Muscle of arm (tissue), 12 donors: ENCODE results near the gene LRCOL1. TPM values are rescaled to one million over a fixed set of nuclear protein-coding genes. Genes with fewer than 3 reads are reported as not detected.
A peak's percentile ranks its signal among the peaks of the same experiment; 100 is the strongest.

Experiments
- DNase-seq: peaks from one replicate; pipeline ENCODE4 v3.0.0-alpha.2; 2013
- polyA plus RNA-seq, 12 donors: library from polyadenylated mRNA; unstranded; fragments of 120-200 nt; gene quantifications; one replicate each; pipeline ENCODE4 v1.2.1, GENCODE V29; 2013; ENCODE audit not compliant: insufficient read length in 12 of 12

LRCOL1 gene
- polyA plus RNA-seq, 12 donors: 0.24 to 0.52 (median 0.42) TPM; not detected in 5

- DNase-seq: no peak
These were observed 9.2 kb upstream of the LRCOL1 start for GRCh38 chr12:132619386-132620112.

GRCh38 chr12:132619071-132619385 is 8.6 kb upstream of the LRCOL1 start:
- DNase-seq: no peak

DNA sequence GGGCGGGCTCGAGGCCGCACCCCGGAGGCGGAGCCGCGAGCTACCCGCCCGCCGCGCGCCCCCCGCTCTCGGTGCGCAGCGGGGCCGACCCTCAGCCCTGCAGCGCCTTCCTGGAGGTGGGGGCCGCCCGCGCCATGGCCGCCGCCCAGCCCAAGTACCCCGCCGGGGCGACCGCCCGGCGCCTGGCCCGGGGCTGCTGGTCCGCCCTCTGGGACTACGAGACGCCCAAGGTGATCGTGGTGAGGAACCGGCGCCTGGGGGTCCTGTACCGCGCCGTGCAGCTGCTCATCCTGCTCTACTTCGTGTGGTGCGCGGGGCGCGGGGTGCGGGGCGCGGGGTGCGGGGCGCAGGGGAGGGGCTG is 8.3 kb upstream of the LRCOL1 start, which contains the start of gene P2RX2:
TSS of gene P2RX2 (plus strand) at position 94 of the 361 bp plus-strand sequence. CDS start at position 135, 41 bp downstream.
- no peak for DNase-seq

DNA sequence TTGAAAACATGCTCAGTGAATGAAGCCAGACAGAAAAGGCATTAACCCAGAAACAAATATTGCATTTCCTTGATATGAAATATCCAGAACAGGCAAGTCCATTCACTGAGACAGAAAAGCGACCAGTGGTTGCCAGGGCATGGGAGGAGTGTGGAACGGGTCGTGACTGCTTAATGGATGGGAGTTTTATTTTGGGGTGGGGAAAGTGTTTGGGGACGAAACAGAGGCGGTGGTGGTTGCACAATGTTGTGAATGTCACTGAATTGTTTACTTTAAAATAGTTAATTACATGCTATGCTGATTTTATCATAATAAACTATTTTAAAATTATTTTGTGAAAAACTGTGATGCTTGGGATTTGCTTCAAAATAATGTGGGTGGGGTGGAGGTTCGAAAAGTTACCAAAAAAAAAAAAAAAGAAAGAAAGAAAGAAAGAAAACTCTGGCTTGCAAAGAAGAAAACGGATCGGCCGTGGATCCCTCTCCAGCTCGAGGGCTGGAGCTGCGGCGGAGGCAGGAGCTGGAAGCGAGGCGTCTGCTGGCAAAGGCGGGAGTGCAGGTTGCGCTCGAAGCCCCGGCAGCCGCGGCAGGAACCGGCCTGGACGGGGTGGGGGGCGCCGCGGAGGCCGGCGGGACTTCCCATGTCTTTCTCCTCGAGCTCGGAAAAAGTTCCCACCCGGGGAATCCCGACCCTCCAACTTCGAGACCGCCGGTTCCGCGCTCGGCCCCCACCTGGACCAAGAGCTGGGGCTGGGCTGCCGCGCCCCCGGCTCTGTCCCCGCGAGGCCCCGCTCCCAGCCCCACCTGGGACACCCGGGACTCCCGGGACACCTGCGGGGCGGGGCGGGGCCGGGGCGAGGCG is 7.7 kb upstream of the LRCOL1 start:
- DNase-seq: no peak

DNA sequence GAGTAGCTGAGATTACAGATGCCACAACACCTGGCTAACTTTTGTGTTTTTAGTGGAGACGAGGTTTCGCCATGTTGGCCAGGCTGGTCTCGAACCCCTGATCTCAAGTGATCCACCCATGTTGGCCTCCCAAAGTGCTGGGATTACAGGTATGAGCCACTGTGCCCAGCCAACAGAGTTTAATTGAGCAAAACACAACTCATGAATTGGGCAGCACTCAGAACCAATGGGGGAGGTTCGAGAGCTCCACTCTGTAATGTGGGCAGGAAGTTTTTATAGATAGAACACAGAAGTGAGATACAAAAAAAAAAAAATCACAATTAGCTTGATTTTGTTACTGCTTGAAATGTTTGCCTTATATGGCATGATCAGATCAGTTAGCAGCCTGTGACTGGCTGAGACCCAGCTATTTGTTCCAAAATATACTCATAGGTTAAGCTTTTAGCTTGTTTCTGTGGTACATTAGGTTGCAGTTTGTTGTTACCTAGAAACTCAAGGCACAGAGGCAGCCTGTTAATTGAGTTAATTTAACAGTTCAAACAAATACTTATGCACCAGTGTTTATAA is 6.8 kb upstream of the LRCOL1 start:
- no peak for DNase-seq

DNA sequence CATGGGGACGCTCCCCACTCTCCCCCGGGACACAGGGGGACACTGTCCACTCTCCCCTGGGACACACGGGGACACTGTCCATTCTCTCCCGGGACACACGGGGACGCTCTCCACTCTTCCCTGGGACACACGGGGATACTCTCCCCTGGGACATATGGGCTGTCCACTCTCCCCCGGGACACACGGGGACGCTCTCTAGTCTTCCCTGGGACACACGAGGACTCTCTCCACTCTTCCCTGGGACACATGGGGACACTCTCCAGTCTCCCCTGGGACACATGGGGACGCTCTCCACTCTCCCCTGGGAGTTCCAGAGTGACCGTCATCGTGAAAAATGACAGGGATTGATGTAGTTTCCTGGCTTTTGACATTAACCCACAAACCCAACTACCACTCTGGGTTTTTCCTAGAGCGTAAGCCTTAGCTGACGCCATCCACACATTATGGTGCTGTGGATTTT is 5.2 kb upstream of the LRCOL1 start:
- DNase-seq: no peak

GRCh38 chr12:132614861-132615578 is 4.6 kb upstream of the LRCOL1 start:
- DNase-seq: peak; percentile 89

DNA sequence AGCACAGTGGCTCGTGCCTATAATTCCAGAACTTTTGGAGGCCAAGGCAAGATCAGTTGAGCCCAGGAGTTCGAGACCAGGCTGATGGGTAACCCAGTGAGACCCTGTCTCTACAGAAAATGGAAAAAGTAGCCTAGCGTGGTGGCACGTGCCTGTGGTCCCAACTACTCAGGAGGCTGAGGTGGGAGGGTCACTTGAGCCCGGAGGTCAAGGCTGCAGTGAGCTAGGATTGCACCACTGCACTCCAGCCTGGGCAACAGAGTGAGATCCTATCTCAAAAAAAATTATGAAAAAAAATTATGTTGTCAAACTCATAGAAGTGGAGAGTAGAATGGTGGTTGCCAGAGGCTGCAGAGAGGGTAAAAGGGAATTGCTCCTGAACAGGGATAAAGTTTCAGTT is 3.6 kb upstream of the LRCOL1 start:
- DNase-seq: no peak

DNA sequence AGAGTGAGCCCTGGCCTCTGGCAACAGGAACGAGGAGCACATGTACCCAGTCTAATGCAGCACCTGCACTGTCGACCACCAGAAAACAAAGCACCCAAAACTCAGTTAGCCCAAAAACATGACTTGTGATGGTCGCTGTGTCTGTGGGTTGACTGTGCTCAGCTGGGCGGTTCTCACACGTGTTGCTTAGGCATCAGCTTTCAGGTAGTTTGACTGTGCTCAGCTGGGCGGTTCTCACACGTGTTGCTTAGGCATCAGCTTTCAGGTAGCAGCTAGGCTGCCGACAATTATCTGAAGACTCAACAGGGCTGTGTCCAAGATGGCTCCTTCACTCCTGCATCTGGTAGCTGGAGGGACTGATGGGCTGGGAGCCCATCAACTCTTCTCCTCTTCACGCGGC is 1.2 kb upstream of the LRCOL1 start:
- no peak for DNase-seq

- DNase-seq: no peak
These were observed 652 bp upstream of the LRCOL1 start for GRCh38 chr12:132610866-132611602.

- DNase-seq: no peak
These were observed 1.9 kb downstream of the LRCOL1 start for GRCh38 chr12:132608231-132609171.

DNA sequence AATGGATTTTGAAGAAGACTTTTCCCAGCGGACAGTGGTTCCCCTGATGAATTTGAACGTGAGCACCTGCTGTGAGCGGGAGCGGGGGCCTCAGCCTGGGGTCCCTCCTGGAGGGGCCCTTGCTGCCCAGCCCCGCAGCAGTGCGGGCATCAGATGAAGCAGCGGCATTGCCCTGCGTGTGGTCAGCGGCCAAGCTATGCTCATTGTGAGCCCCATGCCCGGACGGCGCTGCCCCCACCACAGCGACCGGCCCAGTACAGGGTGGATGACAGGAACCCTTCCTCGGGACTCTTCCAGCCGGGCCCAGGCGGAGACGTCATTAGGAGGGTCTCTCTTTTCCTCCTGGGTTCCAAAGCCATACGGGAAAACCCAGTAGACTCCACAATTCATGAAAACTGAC is 3.5 kb downstream of the LRCOL1 start:
- DNase-seq: no peak

- no peak for DNase-seq
These were observed 3.9 kb downstream of the LRCOL1 start for GRCh38 chr12:132606466-132606865.

GRCh38 chr12:132605892-132606291 is 4.5 kb downstream of the LRCOL1 start:
- DNase-seq: no peak

DNA sequence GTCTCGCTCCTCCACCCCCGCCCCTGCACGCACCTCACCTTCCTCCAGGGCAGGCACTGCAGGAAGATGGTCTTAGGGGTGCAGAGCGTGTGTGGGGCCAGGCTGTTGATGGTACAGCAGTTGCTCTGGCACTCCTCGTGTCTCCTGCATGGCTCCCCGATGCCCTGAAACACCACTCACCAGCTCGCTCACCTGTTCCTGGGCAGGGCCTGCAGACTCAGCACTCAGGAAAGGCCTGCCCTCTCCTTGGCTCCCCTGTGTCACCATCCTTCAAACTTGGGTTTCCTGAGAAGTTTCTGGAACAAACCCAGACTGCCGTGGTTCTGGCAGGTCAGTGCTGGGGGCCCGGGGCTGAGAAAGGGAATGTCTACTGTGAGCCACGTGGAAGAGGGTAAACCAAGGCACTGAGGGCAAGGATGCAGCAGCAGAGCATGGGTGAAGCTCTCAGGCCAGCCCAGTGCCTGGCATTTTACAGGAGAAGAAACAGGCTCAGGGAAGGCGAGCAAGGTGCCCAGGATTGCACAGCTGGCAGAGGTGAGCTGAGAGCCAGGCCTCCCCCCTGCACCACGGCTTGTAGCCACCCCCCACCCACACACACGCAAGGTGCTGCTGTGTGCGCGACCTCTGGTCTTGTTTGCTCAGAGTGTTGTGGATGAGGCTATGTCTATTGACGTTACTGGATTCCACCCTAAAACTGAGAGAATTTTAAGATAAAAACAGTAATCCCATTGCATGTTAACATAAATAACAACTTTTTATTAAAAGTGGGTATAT is 5.5 kb downstream of the LRCOL1 start:
- no peak for DNase-seq

DNA sequence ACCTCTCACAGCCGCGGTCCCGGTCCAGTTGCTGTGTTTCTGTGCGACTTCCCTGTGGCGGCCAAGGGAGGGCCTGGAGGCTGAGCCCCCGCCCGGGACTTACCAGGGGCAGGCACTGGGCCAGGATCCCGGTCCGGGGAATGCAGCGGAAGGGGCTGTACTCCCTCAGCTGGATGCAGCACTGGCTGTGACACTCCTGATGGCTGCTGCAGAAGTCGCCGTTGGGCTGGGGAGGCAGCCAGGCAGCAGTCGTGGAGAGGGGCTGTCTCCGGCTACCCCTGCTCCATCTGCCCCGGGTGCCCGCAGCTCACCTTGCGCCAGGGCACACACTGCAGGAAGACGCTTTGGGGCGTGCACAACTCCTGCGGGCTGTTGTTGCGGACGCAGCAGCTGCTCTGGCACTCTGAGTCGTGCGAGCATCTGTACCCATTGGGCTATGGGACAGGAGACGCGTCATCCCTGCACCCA is 6.2 kb downstream of the LRCOL1 start:
- no peak for DNase-seq

GRCh38 chr12:132603240-132604150 is 6.9 kb downstream of the LRCOL1 start:
- DNase-seq: no peak

- no peak for DNase-seq
These were observed 7.7 kb downstream of the LRCOL1 start for GRCh38 chr12:132602572-132603239.
